Measurements from ENCODE around the gene GTF2H3.

The GTF2H3 gene

DNA sequence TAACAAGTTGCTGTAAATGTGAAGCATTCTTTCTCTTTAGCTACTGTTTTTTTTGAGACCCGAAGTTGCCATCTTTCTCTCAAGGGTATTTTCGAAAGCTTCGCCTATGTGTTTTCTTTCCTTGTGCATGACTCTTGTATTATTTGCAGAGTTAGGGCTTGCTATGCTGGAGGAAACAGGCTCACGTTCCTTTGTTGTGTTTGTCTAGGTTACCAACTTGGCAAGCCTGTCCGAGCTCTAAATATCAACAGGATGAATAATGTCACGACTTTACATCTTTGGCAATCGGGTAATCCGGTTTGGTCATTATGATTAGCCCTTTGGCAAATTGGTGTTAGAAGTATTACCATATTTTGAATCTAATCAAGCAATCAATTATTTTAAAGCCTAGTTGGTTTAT, 62.6 kb downstream of the GTF2H3 start:
- no peak for DNase-seq (ENCODE audit: low read depth)
- no peak overlapping the region for H3K4me3 ChIP-seq (ENCODE audit: control insufficient read depth, low read depth, low read length)
- TF ChIP-seq, protein P1, sequence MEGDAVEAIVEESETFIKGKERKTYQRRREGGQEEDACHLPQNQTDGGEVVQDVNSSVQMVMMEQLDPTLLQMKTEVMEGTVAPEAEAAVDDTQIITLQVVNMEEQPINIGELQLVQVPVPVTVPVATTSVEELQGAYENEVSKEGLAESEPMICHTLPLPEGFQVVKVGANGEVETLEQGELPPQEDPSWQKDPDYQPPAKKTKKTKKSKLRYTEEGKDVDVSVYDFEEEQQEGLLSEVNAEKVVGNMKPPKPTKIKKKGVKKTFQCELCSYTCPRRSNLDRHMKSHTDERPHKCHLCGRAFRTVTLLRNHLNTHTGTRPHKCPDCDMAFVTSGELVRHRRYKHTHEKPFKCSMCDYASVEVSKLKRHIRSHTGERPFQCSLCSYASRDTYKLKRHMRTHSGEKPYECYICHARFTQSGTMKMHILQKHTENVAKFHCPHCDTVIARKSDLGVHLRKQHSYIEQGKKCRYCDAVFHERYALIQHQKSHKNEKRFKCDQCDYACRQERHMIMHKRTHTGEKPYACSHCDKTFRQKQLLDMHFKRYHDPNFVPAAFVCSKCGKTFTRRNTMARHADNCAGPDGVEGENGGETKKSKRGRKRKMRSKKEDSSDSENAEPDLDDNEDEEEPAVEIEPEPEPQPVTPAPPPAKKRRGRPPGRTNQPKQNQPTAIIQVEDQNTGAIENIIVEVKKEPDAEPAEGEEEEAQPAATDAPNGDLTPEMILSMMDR (IDR thresholded peaks at IDR 0.05; ENCODE audit: control insufficient read depth, insufficient read depth, low read depth, low read length, missing control alignments), result no peak

DNA sequence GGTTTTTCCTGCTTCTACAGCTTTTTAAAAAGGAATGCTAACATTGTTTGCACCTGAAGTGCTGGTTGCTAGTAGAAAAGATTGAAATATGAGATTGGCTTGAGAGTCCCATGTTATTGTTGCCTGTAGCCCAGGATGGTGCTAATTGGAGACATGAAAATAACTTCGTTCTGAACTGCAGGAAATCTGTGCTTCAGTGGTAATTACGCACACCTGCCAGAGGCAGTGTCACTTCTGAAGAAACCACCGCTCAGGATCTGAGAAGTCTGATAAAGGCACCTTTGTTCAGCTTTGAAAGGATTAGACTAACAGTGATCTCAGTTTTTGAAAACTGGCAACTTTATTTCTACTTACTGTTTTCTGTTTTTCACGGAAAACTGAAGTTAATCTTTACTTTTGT, 63.0 kb downstream of the GTF2H3 start:
- H3K4me3 ChIP-seq (ENCODE audit: control insufficient read depth, low read depth, low read length), result no peak overlapping the region
- TF ChIP-seq, protein P1 (IDR thresholded peaks at IDR 0.05; ENCODE audit: control insufficient read depth, insufficient read depth, low read depth, low read length, missing control alignments), result no peak
- no peak for DNase-seq (ENCODE audit: low read depth)

GRCh38 chr12:123705935-123706334, 72.3 kb downstream of the GTF2H3 start:
- TF ChIP-seq, protein P1 (IDR thresholded peaks at IDR 0.05; ENCODE audit: control insufficient read depth, insufficient read depth, low read depth, low read length, missing control alignments), result no peak
- H3K4me3 ChIP-seq (ENCODE audit: control insufficient read depth, low read depth, low read length), result no peak overlapping the region
- DNase-seq (ENCODE audit: low read depth), result no peak

DNA sequence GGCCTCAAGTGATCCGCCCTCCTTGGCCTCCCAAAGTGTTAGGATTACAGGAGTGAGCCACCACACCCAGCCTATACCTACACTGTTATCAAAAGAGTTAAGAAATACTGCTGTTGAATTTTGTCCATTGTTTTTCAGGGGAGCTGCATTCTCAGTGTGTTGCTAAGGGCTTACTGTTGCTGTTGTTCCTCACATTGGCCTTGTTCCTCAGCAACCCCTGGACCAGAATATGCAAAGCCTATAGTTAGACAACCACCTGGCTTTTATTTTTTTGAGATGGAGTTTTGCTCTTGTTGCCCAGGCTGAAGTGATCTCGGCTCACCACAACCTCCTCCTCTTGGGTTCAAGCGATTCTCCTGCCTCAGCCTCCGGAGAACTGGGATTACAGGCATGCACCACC, 73.8 kb downstream of the GTF2H3 start:
- TF ChIP-seq, protein P1 (IDR thresholded peaks at IDR 0.05; ENCODE audit: control insufficient read depth, insufficient read depth, low read depth, low read length, missing control alignments), result no peak
- no peak overlapping the region for H3K4me3 ChIP-seq (ENCODE audit: control insufficient read depth, low read depth, low read length)
- DNase-seq (ENCODE audit: low read depth), result no peak

Data from AG09309 (cell line).